Kidney epithelial cell (primary cell): Measurements from ENCODE around the gene PKLR. TPM values are rescaled to one million over a fixed set of nuclear protein-coding genes. Genes with fewer than 3 reads are reported as not detected.

ENCODE experiments used
- DNase-seq: peaks from one replicate; pipeline ENCODE4 v3.0.0-alpha.2; 2010; ENCODE audit warnings: low read depth
- H3K27me3 ChIP-seq: 2 replicates; pipeline ENCODE4 v1.6.0; 2011; ENCODE audit warnings: low read length; ENCODE audit not compliant: control insufficient read depth, insufficient read depth
- H3K36me3 ChIP-seq: 2 replicates; pipeline ENCODE4 v1.5.1; 2011; ENCODE audit warnings: low read length; ENCODE audit not compliant: control insufficient read depth, insufficient read depth
- H3K4me3 ChIP-seq: 2 replicates; pipeline ENCODE4 v1.5.1; 2011; ENCODE audit warnings: low read depth, mild to moderate bottlenecking, control low read depth, low read length
- total RNA-seq: library from RNA; depleted of rRNA; stranded (reverse); fragments of >200 nt; gene quantifications from 2 replicates; pipeline ENCODE4 v1.2.3, GENCODE V29; 2015
- TF ChIP-seq, protein P1 (sequence below): IDR thresholded peaks from 2 replicates; pipeline ENCODE4 v1.5.1; 2011; ENCODE audit warnings: mild to moderate bottlenecking, moderate library complexity, low read length, control low read depth, inconsistent platforms; ENCODE audit not compliant: insufficient read depth, poor library complexity, severe bottlenecking

Gene PKLR
- total RNA-seq, 1 donor from 2014 or later = not detected

DNA sequence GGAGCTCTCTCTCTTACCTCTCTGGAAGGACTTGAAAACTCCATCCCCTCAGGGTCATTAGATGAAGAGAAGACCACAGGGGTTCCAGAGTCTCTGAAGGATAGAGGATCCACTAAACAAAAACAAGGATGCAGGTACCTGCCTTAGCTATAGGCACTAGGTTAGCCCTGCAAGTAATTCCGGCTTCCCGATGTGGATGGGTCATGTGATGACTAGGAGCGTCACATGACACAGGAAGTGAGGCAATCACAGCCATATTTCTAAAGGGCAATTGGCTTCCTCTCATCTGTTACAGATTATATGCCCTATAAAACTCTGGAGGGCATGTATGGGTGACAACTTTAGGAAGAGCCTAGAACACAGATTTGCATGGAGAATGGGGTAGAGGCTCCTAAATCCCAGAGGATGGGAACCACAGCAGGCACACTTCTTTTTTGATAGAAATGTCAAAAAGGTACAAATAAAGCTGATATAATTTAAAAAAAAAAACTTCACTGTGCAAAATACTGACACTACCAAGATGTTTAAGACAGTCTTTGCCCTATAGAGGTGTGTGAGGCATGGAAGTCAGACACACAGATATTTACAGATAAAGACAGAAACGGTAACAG lies 60.1 kb downstream of the PKLR start:
- Histone ChIP-seq H3K27me3 (no peaks in the 10 kb centered on the region), H3K4me3 (peak overlapping the region; percentile 44), H3K36me3 (no peaks in the 10 kb centered on the region)
- no peak for DNase-seq
- TF ChIP-seq, protein P1, sequence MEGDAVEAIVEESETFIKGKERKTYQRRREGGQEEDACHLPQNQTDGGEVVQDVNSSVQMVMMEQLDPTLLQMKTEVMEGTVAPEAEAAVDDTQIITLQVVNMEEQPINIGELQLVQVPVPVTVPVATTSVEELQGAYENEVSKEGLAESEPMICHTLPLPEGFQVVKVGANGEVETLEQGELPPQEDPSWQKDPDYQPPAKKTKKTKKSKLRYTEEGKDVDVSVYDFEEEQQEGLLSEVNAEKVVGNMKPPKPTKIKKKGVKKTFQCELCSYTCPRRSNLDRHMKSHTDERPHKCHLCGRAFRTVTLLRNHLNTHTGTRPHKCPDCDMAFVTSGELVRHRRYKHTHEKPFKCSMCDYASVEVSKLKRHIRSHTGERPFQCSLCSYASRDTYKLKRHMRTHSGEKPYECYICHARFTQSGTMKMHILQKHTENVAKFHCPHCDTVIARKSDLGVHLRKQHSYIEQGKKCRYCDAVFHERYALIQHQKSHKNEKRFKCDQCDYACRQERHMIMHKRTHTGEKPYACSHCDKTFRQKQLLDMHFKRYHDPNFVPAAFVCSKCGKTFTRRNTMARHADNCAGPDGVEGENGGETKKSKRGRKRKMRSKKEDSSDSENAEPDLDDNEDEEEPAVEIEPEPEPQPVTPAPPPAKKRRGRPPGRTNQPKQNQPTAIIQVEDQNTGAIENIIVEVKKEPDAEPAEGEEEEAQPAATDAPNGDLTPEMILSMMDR = no peak

Other genes with a start within 250 kb of the PKLR start
- 16.8 and 19.9 TPM in 2 replicates for gene EFNA4, start 237.7 kb downstream of the PKLR start, total RNA-seq
- 1.6 and 1.7 TPM in 2 replicates for gene EFNA3, start 222.6 kb downstream of the PKLR start, total RNA-seq
- gene EFNA1, start 173.6 kb downstream of the PKLR start, total RNA-seq = 126 and 166 TPM in 2 replicates
- gene SLC50A1, start 165.6 kb downstream of the PKLR start, total RNA-seq = 26.6 and 28.7 TPM in 2 replicates
- 36.4 and 74.9 TPM in 2 replicates for gene DPM3, start 160.9 kb downstream of the PKLR start, total RNA-seq
- gene KRTCAP2, start 128.1 kb downstream of the PKLR start, total RNA-seq = 207 and 241 TPM in 2 replicates
- 7.1 and 9.1 TPM in 2 replicates for gene TRIM46, start 127.6 kb downstream of the PKLR start, total RNA-seq
- 51.5 and 58.1 TPM in 2 replicates for gene THBS3, start 93.5 kb downstream of the PKLR start, total RNA-seq
- gene MTX1, start 92.7 kb downstream of the PKLR start, total RNA-seq = 79.3 and 84.3 TPM in 2 replicates
- gene ENTREP3, start 46.0 kb downstream of the PKLR start, total RNA-seq = 13.2 and 24.8 TPM in 2 replicates
- 93.8 and 108 TPM in 2 replicates for gene SCAMP3, start 39.1 kb downstream of the PKLR start, total RNA-seq
- 21.7 and 24.2 TPM in 2 replicates for gene CLK2, start 27.9 kb downstream of the PKLR start, total RNA-seq
- 2.8 and 3.8 TPM in 2 replicates for gene HCN3, start 24.0 kb downstream of the PKLR start, total RNA-seq
- 248 and 271 TPM in 2 replicates for gene FDPS, start 7.4 kb upstream of the PKLR start, total RNA-seq
- 38.1 and 38.3 TPM in 2 replicates for gene RUSC1, start 19.5 kb upstream of the PKLR start, total RNA-seq